ENCODE measurements around the gene ZNF500. TPM values are rescaled to one million over a fixed set of nuclear protein-coding genes. Genes with fewer than 3 reads are reported as not detected.

Gene ZNF500
- polyA plus RNA-seq, 2 of the 4 experiments (the other 2 are of a cell fraction) = 4.6 to 6.7 TPM

DNA sequence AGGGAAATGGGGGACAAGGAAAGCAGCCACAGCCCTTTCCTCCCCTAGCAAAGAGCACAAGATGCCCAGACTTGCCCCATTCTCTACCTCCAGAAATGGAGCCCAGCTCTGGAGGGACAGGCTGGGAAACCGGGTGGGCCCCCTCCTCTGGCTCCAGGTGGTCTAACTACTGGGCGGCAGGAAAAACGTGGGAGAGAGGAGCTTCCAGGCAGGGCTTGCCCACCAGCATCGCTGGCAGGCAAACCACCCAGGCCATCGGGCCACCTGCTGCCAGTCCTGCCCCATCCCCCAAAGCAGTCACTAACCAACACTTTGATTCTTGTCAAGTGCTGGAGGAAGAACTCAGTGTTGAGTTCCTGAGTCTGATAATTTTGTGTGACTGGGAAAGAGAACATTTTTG, 48.5 kb downstream of the ZNF500 start:
- CTCF ChIA-PET = interaction anchor here (1.3 to 4.3 kb wide), 2 partner anchors 28 to 238 kb away, joined by 3 to 15 read pairs; no protein-coding TSS in a partner anchor
- POLR2A ChIA-PET = no interaction called here
- Histone ChIP-seq H3K4me3 (no peak overlapping the region), H3K4me1 (no peaks in the 10 kb centered on the region), H3K4me2 (no peak overlapping the region), H3K27ac (no peak overlapping the region), H3K9me3 (no peaks in the 10 kb centered on the region)
- DNase-seq (ENCODE audit: low read depth in 1 of 2, low spot score in 1 of 2) (no peak), ATAC-seq (no peak), FAIRE-seq (no peak)
- TF ChIP-seq, protein P1, sequence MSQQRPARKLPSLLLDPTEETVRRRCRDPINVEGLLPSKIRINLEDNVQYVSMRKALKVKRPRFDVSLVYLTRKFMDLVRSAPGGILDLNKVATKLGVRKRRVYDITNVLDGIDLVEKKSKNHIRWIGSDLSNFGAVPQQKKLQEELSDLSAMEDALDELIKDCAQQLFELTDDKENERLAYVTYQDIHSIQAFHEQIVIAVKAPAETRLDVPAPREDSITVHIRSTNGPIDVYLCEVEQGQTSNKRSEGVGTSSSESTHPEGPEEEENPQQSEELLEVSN (IDR thresholded peaks at IDR 0.05; ENCODE audit: borderline replicate concordance, low read depth) = no peak
- TF ChIP-seq RNF2 (IDR thresholded peaks at IDR 0.05; ENCODE audit: borderline replicate concordance, low read depth) (no peak), CBX8 (IDR thresholded peaks at IDR 0.05) (no peak)
- WGBS (ENCODE audit: missing lambda C conversion rate) = 93% methylated on average over 5 of the region's 5 CpGs

DNA sequence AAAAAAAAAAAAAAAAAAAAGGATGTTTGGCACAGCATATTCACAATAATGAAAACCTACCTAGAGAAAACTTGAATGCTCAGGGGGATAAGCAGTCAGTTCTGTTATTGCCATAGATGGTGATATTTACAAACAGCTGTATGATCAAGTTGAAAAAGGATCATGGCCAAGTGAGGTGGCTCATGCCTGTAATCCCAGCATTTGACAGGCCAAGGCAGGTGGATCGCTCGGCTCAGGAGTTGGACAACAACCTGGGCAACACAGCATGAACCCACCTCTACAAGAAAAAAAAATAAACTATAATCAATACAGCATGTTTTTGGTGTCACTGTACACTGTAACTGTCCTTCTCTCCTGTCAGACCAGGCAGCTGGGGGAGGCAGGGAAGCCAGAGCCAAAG, 52.0 kb downstream of the ZNF500 start:
- no peak for DNase-seq (ENCODE audit: low read depth in 1 of 2, low spot score in 1 of 2)
- H3K9me3 ChIP-seq = no peaks in the 10 kb centered on the region
- H3K4me1 ChIP-seq = no peaks in the 10 kb centered on the region
- TF ChIP-seq JUNB (IDR thresholded peaks at IDR 0.05) (no peak), ZFP36 (IDR thresholded peaks at IDR 0.05; ENCODE audit: borderline replicate concordance, partially characterized antibody) (no peak), FOSL2 (IDR thresholded peaks at IDR 0.05) (no peak), FOSL2 (CRISPR knock-in tag; IDR thresholded peaks at IDR 0.05) (no peak), ZC3H11A (IDR thresholded peaks at IDR 0.05) (no peak), HOXB5 (CRISPR knock-in tag; IDR thresholded peaks at IDR 0.05) (no peak), ZNF302 (CRISPR knock-in tag; IDR thresholded peaks at IDR 0.05) (no peak), FOXS1 (CRISPR knock-in tag; IDR thresholded peaks at IDR 0.05) (no peak), HOXB13 (CRISPR knock-in tag; IDR thresholded peaks at IDR 0.05; ENCODE audit: low read depth) (no peak), HEYL (CRISPR knock-in tag; IDR thresholded peaks at IDR 0.05) (no peak), HOXA7 (CRISPR knock-in tag; IDR thresholded peaks at IDR 0.05) (no peak), SMC3 (IDR thresholded peaks at IDR 0.05) (no peak), NPAS2 (CRISPR knock-in tag; IDR thresholded peaks at IDR 0.05; ENCODE audit: borderline replicate concordance) (no peak)
- TF ChIP-seq, protein P2, sequence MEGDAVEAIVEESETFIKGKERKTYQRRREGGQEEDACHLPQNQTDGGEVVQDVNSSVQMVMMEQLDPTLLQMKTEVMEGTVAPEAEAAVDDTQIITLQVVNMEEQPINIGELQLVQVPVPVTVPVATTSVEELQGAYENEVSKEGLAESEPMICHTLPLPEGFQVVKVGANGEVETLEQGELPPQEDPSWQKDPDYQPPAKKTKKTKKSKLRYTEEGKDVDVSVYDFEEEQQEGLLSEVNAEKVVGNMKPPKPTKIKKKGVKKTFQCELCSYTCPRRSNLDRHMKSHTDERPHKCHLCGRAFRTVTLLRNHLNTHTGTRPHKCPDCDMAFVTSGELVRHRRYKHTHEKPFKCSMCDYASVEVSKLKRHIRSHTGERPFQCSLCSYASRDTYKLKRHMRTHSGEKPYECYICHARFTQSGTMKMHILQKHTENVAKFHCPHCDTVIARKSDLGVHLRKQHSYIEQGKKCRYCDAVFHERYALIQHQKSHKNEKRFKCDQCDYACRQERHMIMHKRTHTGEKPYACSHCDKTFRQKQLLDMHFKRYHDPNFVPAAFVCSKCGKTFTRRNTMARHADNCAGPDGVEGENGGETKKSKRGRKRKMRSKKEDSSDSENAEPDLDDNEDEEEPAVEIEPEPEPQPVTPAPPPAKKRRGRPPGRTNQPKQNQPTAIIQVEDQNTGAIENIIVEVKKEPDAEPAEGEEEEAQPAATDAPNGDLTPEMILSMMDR (IDR thresholded peaks at IDR 0.05) = no peak
- TF ChIP-seq, protein P3, sequence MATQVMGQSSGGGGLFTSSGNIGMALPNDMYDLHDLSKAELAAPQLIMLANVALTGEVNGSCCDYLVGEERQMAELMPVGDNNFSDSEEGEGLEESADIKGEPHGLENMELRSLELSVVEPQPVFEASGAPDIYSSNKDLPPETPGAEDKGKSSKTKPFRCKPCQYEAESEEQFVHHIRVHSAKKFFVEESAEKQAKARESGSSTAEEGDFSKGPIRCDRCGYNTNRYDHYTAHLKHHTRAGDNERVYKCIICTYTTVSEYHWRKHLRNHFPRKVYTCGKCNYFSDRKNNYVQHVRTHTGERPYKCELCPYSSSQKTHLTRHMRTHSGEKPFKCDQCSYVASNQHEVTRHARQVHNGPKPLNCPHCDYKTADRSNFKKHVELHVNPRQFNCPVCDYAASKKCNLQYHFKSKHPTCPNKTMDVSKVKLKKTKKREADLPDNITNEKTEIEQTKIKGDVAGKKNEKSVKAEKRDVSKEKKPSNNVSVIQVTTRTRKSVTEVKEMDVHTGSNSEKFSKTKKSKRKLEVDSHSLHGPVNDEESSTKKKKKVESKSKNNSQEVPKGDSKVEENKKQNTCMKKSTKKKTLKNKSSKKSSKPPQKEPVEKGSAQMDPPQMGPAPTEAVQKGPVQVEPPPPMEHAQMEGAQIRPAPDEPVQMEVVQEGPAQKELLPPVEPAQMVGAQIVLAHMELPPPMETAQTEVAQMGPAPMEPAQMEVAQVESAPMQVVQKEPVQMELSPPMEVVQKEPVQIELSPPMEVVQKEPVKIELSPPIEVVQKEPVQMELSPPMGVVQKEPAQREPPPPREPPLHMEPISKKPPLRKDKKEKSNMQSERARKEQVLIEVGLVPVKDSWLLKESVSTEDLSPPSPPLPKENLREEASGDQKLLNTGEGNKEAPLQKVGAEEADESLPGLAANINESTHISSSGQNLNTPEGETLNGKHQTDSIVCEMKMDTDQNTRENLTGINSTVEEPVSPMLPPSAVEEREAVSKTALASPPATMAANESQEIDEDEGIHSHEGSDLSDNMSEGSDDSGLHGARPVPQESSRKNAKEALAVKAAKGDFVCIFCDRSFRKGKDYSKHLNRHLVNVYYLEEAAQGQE (IDR thresholded peaks at IDR 0.05) = no peak
- H3K27ac ChIP-seq = no peak overlapping the region
- no peak overlapping the region for H3K4me2 ChIP-seq
- no peak for ATAC-seq
- FAIRE-seq = no peak
- WGBS (ENCODE audit: missing lambda C conversion rate) = 97% methylated on average over 2 of the region's 2 CpGs
- ChIA-PET CTCF (interaction anchor here (0.7 to 4.3 kb wide), 3 partner anchors 8 to 241 kb away, joined by 3 to 15 read pairs (median 4); no protein-coding TSS in a partner anchor), POLR2A (no interaction called here)
- H3K4me3 ChIP-seq = no peak overlapping the region

Data from A549 (cell line).